C4-2B (cell line): ENCODE measurements around the gene HEPHL1.
A peak's percentile ranks its signal among the peaks of the same experiment; 100 is the strongest.
"Not testable (repeated sequence)": the region's sequence is repeated elsewhere in the genome, so short reads cannot be mapped to it uniquely, and the experiment has no call there.

Source experiments
- H3K27ac ChIP-seq: fragments of 450-650 bp; 2 replicates; pipeline ENCODE4 v1.5.1; 2017
- ZFX ChIP-seq: fragments of 450-650 bp; IDR thresholded peaks from 2 replicates; pipeline ENCODE4 v1.6.1; 2017
- TF ChIP-seq, protein P1 (sequence below): fragments of 450-650 bp; conservative IDR thresholded peaks from 2 replicates; pipeline ENCODE4 v1.5.1; 2017; ENCODE audit warnings: mild to moderate bottlenecking

HEPHL1 gene

DNA sequence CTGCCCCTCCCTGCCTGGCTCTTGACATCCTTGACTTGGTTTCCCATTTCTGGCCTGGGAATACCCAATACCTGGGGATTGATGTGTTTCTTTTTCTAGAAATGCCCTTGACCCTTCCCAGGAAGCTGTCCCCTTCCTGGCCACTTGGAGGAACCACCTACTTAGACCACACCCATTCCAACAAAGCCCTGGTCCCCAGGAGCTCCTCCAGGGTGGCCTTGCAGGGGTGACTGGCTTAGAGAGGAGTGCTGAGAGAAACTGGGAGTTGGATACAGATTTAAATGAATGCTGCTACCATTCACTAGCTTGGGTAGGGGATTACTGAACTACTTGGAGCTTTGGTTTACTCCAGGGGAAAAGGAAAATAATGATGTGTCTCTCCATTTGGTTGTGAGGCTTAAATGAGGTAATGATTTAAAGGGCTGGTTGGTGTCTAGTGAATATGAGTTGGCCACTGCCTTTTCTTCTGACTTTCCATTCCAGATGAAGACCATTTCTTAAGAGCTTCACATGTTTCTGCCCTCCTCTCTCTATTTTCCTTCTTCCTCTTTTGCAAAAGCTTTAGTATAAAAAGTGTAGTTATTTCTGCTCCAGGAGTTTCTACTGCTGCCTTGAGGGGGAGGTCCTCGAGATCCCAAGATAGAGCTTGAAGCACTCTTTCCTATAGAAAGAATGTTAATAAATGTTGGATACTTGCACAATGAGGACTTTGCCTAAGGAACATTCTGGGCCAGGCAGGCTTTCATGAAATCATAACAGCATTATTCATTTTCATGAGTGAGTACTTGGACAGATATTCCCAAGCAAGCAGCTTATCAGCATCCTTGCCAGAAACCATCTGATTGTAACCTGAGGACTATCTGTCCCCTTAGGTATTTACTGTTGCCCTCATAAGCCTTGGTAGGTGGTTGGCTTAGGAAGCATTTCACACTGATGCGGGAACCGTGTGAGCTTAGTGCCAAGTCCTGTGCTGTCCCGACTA is 129.8 kb downstream of the HEPHL1 start:
- peak overlapping the region; percentile 3; the same call in 1 of the 2 replicates for H3K27ac ChIP-seq
- TF ChIP-seq ZFX: no peak
- TF ChIP-seq, protein P1, sequence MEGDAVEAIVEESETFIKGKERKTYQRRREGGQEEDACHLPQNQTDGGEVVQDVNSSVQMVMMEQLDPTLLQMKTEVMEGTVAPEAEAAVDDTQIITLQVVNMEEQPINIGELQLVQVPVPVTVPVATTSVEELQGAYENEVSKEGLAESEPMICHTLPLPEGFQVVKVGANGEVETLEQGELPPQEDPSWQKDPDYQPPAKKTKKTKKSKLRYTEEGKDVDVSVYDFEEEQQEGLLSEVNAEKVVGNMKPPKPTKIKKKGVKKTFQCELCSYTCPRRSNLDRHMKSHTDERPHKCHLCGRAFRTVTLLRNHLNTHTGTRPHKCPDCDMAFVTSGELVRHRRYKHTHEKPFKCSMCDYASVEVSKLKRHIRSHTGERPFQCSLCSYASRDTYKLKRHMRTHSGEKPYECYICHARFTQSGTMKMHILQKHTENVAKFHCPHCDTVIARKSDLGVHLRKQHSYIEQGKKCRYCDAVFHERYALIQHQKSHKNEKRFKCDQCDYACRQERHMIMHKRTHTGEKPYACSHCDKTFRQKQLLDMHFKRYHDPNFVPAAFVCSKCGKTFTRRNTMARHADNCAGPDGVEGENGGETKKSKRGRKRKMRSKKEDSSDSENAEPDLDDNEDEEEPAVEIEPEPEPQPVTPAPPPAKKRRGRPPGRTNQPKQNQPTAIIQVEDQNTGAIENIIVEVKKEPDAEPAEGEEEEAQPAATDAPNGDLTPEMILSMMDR: no peak

DNA sequence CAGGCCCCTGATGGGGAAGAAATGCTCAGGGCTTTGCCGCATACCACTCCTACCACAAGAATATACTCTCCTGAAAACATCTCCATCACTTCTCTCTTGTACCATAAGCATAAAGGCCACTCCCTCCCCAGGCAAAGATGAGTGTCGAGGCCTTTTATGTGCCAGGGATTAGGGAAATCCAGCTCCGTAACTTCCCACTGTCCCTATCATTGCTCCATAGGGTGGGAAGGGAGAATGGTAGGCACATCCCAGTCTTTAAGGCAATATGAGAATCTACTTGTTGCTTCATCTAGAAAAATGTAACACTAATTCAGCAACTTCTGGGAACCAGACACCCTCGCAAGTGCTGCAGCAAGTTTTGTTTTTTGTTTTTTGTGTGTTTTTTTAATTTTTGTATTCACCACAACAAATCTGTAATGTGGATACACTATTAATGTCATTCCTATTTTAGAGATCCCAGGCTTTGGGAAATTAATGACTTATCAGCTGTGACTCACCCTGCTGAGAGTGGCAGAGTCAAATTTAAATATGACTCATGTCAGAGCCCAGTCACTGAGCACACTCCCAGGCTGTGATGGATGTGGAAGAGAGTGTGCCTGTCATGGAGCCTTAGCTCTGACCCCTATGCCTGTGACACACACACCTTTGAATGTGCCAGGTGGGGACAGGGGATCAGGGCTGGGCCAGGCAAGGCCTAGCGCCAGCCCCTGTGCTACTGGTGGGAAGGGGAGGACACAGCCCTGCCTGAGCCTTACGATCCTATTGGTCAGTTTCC is 130.9 kb downstream of the HEPHL1 start:
- H3K27ac ChIP-seq: peak overlapping the region; percentile 53
- TF ChIP-seq ZFX: no peak
- TF ChIP-seq, protein P1: no peak

DNA sequence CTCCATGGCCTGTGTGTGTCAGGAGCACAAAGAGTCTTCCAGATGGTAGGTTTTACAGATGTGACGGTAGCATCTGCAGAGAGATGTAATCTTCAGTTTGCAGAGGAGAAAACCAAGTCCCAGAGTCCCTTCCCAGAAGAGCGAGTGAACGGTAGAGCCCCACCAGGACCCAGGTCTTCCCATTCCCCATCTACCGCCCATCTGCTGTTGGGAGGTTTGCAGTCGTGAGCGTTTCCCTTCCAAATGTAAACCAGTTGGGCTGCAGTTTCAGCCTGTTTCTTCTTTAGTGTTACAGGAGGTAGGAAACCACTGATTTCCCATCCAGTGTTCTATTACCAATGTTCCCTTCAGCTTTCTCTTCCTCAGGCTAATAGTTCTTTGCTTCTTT is 131.5 kb downstream of the HEPHL1 start:
- H3K27ac ChIP-seq: peak overlapping the region; percentile 53
- TF ChIP-seq, protein P1: no peak
- TF ChIP-seq ZFX: no peak

DNA sequence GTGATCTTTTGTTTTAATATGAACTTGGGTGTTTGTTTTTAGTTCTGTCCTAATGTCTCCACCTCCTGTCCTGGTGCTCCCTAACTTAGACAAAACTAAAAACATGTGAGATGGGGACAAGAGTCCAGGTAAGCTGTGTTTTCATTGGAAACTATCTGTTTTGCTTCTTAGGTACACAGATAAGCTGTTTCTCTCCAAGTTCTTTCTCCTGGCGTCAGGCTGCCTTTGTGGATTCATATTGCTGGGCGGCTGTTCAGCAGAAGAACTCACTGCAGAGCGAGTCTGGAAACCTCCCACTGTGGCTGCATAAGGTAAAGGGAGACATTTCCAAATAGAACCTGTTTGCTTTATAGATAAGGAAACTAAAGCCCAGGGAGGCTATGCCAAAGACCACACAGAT is 132.2 kb downstream of the HEPHL1 start:
- H3K27ac ChIP-seq: peak overlapping the region; percentile 53; the same call in 1 of the 2 replicates
- TF ChIP-seq ZFX: no peak
- TF ChIP-seq, protein P1: no peak

DNA sequence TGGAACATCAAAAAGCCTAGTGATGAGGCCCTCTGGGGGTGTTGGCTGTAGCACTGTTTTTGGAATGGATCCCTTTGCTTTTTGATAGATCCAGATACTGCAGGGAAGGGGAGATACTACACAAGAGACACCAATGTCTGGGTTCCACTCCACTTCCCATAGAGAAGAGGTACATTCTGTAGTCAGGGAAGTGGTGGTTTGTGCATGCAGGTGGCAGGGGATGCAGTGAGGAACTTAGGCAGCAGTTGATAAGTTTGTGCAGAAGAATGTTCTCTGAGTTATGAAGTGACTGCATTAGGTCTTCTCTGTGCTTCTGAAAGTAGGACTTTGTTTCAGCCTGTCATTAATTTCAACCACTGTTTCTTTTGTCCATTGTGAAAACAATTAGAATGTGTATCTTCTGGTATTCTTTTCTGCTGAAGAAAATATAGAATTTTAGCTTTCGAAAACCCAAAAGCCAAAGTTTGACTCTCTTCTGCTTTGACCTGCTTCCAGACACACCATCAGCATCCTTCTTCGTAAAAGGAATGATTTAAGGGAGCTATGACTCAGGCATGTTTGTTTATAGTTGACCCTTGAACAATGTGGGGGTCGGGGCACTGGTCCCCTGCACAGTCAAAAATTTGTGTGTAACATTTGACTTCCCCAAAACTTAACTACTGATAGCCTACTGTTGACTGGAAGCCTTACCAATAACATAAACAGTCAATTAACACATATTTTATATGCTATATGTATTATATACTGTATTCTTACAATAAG is 133.1 kb downstream of the HEPHL1 start:
- peak overlapping the region; percentile 53; the same call in 1 of the 2 replicates for H3K27ac ChIP-seq
- TF ChIP-seq ZFX: no peak
- TF ChIP-seq, protein P1: no peak

DNA sequence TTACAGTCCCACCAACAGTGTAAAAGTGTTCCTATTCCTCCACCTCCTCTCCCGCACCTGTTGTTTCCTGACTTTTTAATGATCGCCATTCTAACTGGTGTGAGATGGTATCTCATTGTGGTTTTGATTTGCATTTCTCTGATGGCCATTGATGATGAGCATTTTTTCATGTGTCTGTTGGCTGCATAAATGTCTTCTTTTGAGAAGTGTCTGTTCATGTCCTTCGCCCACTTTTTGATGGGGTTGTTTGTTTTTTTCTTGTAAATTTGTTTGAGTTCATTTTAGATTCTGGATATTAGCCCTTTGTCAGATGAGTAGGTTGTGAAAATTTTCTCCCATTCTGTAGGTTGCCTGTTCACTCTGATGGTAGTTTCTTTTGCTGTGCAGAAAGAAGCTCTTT is 136.2 kb downstream of the HEPHL1 start:
- H3K27ac ChIP-seq: not testable (repeated sequence)
